Measurements from ENCODE around the gene HSD17B1.

Gene HSD17B1

DNA sequence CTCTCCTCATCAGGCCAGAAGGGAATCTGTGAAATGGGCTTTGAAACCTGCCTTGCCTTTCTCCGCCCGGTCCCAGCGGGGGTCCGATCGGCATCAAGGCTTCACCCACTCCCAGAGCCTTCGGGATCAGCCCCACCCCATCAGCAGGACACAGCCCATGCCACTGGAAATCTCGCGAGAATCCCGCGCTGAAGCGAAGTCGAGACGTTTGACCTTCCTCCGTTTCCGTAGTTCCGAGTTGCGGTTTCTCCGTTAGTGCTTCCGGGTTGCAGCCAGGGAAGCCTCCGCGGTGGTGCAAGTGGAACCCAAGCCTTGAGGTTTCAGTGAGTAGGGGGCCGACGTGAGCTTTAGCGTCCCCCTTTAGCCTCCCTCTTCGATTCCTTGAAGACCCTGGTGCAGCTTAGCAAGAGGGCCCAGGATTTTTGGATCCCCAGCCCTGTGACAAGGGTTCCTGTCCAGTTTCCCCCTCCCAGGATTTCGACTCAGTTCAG lies 9.2 kb downstream of the HSD17B1 start, which contains the start of gene COASY:
TSS of gene COASY (plus strand) at position 252 of the 491 bp plus-strand sequence. CDS start 475 bp downstream, outside the sequence.
- Histone ChIP-seq H3K27me3 (ENCODE audit: insufficient read depth, low read depth, severe bottlenecking) (no peaks in the 10 kb centered on the region), H3K4me3 (ENCODE audit: low read depth, low read length) (peak within 1 kb of the TSS; percentile 95), H3K27ac (peak within 1 kb of the TSS; percentile 85), H3K36me3 (peaks cover 37% of the 10 kb centered on the region), H3K9me3 (ENCODE audit: severe bottlenecking) (no peaks in the 10 kb centered on the region)
- TF ChIP-seq, protein P1, sequence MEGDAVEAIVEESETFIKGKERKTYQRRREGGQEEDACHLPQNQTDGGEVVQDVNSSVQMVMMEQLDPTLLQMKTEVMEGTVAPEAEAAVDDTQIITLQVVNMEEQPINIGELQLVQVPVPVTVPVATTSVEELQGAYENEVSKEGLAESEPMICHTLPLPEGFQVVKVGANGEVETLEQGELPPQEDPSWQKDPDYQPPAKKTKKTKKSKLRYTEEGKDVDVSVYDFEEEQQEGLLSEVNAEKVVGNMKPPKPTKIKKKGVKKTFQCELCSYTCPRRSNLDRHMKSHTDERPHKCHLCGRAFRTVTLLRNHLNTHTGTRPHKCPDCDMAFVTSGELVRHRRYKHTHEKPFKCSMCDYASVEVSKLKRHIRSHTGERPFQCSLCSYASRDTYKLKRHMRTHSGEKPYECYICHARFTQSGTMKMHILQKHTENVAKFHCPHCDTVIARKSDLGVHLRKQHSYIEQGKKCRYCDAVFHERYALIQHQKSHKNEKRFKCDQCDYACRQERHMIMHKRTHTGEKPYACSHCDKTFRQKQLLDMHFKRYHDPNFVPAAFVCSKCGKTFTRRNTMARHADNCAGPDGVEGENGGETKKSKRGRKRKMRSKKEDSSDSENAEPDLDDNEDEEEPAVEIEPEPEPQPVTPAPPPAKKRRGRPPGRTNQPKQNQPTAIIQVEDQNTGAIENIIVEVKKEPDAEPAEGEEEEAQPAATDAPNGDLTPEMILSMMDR (IDR thresholded peaks at IDR 0.05; ENCODE audit: low read depth, low read length) = no peak
- peak; percentile 99 for DNase-seq

DNA sequence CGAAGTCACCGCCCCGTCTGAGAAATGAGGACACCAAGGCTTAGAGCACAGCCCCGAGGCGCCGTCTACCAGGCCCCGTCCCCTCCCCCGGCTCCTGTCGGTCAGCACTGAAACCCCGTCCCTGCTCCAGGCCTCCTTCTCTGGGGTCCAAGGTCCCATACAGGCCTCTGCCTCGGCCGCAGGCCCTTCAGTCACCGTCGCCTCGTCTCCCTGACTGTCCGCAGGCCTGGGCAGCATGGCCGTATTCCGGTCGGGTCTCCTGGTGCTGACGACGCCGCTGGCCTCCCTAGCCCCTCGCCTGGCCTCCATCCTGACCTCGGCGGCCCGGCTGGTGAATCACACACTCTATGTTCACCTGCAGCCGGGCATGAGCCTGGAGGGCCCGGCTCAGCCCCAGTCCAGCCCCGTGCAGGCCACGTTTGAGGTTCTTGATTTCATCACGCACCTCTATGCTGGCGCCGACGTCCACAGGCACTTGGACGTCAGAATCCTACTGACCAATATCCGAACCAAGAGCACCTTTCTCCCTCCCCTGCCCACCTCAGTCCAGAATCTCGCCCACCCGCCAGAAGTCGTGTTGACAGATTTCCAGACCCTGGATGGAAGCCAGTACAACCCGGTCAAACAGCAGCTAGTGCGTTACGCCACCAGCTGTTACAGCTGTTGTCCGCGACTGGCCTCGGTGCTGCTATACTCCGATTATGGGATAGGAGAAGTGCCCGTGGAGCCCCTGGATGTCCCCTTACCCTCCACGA lies 9.8 kb downstream of the HSD17B1 start:
- Histone ChIP-seq H3K4me3 (ENCODE audit: low read depth, low read length) (peak overlapping the region; percentile 95), H3K9me3 (ENCODE audit: severe bottlenecking) (no peaks in the 10 kb centered on the region), H3K27ac (peak overlapping the region; percentile 85), H3K36me3 (peaks cover 44% of the 10 kb centered on the region), H3K27me3 (ENCODE audit: insufficient read depth, low read depth, severe bottlenecking) (no peaks in the 10 kb centered on the region)
- TF ChIP-seq, protein P1 (IDR thresholded peaks at IDR 0.05; ENCODE audit: low read depth, low read length) = no peak
- DNase-seq = peak; percentile 66

DNA sequence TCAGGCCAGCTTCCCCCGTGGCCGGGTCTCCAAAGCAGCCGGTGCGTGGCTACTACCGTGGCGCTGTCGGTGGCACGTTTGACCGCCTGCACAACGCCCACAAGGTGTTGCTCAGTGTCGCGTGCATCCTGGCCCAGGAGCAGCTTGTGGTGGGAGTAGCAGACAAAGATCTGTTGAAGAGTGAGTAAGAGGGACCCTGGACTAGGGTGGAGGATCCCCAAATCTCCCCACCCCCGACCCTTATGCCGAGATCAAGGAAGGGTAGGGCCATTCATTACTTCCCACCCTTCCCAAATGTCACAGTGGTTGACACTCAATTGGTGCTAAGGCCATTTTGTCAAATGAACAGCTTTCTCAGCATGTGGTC lies 10.4 kb downstream of the HSD17B1 start:
- H3K9me3 ChIP-seq (ENCODE audit: severe bottlenecking) = no peaks in the 10 kb centered on the region
- H3K27ac ChIP-seq = peak overlapping the region; percentile 85
- no peaks in the 10 kb centered on the region for H3K27me3 ChIP-seq (ENCODE audit: insufficient read depth, low read depth, severe bottlenecking)
- TF ChIP-seq, protein P1 (IDR thresholded peaks at IDR 0.05; ENCODE audit: low read depth, low read length) = no peak
- DNase-seq = peak; percentile 9
- H3K36me3 ChIP-seq = peaks cover 48% of the 10 kb centered on the region
- peak overlapping the region; percentile 95 for H3K4me3 ChIP-seq (ENCODE audit: low read depth, low read length)

DNA sequence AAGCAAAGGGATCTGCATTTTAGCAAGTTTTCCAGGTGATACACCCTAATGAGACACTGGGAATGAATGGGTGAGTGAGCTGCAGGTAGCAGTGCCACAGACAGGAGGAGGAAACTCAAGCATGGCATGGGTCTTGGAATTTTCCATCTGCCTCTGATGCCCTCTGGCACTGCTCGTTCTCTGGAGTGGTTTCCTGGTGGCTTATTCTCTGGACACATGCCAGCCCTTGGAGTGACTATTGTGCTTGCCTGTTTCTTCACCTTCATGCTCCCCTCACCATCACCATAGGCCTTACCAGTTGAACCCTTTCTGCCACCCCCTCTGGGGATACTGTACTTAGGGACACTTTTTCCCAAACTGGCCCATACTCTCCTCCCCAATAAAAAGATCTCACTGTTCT lies 10.8 kb downstream of the HSD17B1 start:
- H3K9me3 ChIP-seq (ENCODE audit: severe bottlenecking) = no peaks in the 10 kb centered on the region
- no peak for DNase-seq
- H3K36me3 ChIP-seq = peaks cover 52% of the 10 kb centered on the region
- no peak overlapping the region for H3K4me3 ChIP-seq (ENCODE audit: low read depth, low read length)
- no peaks in the 10 kb centered on the region for H3K27me3 ChIP-seq (ENCODE audit: insufficient read depth, low read depth, severe bottlenecking)
- no peak overlapping the region for H3K27ac ChIP-seq
- TF ChIP-seq, protein P1 (IDR thresholded peaks at IDR 0.05; ENCODE audit: low read depth, low read length) = no peak

DNA sequence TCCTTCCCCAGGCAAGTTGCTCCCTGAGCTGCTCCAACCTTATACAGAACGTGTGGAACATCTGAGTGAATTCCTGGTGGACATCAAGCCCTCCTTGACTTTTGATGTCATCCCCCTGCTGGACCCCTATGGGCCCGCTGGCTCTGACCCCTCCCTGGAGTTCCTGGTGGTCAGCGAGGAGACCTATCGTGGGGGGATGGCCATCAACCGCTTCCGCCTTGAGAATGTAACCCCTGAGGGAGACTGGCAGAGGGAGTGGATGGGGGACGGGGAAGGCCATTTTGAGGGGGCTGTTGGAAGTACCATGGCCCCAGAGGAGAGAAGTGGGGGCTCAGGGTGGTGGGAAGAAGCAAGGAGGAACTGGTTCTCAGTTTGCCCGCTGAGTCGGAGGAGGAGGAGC lies 11.2 kb downstream of the HSD17B1 start:
- peaks cover 56% of the 10 kb centered on the region for H3K36me3 ChIP-seq
- TF ChIP-seq, protein P1 (IDR thresholded peaks at IDR 0.05; ENCODE audit: low read depth, low read length) = no peak

More for the DNA sequence above, 11.2 kb downstream of the HSD17B1 start:
- Histone ChIP-seq H3K27me3 (ENCODE audit: insufficient read depth, low read depth, severe bottlenecking) (no peaks in the 10 kb centered on the region), H3K27ac (no peak overlapping the region), H3K4me3 (ENCODE audit: low read depth, low read length) (no peak overlapping the region), H3K9me3 (ENCODE audit: severe bottlenecking) (no peaks in the 10 kb centered on the region)
- DNase-seq = no peak
